Ovary (tissue), 10 donors: ENCODE results near the gene TTLL5. TPM values are rescaled to one million over a fixed set of nuclear protein-coding genes. Genes with fewer than 3 reads are reported as not detected.

Source experiments
- DNase-seq, 5 donors: peaks; one replicate each; pipeline ENCODE4 v3.0.0-alpha.2; 2019 to 2020
- H3K27ac ChIP-seq, 2 donors: fragments of 200-600 bp; one replicate each; pipeline versions ENCODE4 v1.5.1 to v1.8.0; 2019 to 2022
- H3K27me3 ChIP-seq: fragments of 200-600 bp; one replicate; pipeline ENCODE4 v1.8.0; 2022
- H3K36me3 ChIP-seq: fragments of 200-600 bp; sonication (generic); one replicate; pipeline ENCODE4 v1.5.1; 2019
- H3K4me1 ChIP-seq: one replicate; pipeline ENCODE4 v1.8.1; 2013; ENCODE audit warnings: mild to moderate bottlenecking, moderate library complexity; ENCODE audit not compliant: insufficient read depth
- H3K4me3 ChIP-seq: fragments of 200-600 bp; sonication (generic); one replicate; pipeline ENCODE4 v1.5.1; 2017
- H3K9me3 ChIP-seq, 2 donors: fragments of 200-600 bp in 1 of 2; sonication (generic) in 1 of 2; one replicate each; pipeline versions ENCODE4 v1.5.1 to v1.8.1; 2013 to 2019; ENCODE audit warnings: mild to moderate bottlenecking in 1 of 2, moderate library complexity in 1 of 2
- CTCF ChIP-seq, 3 donors: fragments of 450-650 bp in 2 of 3; fragments of 200-600 bp in 1 of 3; IDR thresholded peaks; one replicate each; pipeline versions ENCODE4 v1.5.1 to v1.8.0; 2016 to 2022; ENCODE audit warnings: antibody characterized with exemption in 3 of 3, mild to moderate bottlenecking in 1 of 3
- EP300 ChIP-seq: sonication (generic); formaldehyde crosslinking; IDR thresholded peaks from one replicate; pipeline ENCODE4 v1.6.1; 2017; ENCODE audit warnings: antibody characterized with exemption
- POLR2A ChIP-seq: fragments of 450-650 bp; IDR thresholded peaks from one replicate; pipeline ENCODE4 v1.6.1; 2017; ENCODE audit warnings: antibody characterized with exemption, mild to moderate bottlenecking, moderate library complexity
- WGBS, 3 donors: extraction: QIAGEN DNeasy Blood & Tissue Kit in 1 of 3; methylation state at CpG; one replicate each; pipeline versions ENCODE4 v1.1.5 to v1.1.7; 2013 to 2017; 5-methylcytosine and 5-hydroxymethylcytosine counted together
- intact Hi-C, 4 donors: fragments of 100-400 bp; cut with DNase I; formaldehyde crosslinking; loops; one replicate each; pipeline versions ENCODE4 v1.11.0 to v1.15.1; 2022 to 2023
- long read RNA-seq, 3 donors: library from polyadenylated mRNA in 2 of 3; unstranded in 2 of 3; transcript quantifications; one replicate each; pipeline ENCODE4 v2.0.0 and lab custom pipeline, GENCODE V29; 2021 to 2026
- polyA plus RNA-seq, 2 donors: library from polyadenylated mRNA; stranded (reverse); fragments of 200-250 nt in 1 of 2; fragments of 350-450 nt in 1 of 2; fragmentation: Illumina TruSeq in 1 of 2; extraction: RNeasy Lipid Tissue Mini Kit (QIAGEN cat#74804) in 1 of 2; gene quantifications; one replicate each; pipeline ENCODE4 v1.2.3, GENCODE V29; 2013 to 2014
- total RNA-seq, 7 donors: library from RNA; depleted of rRNA in 2 of 7; stranded (reverse); fragments of >200 nt in 2 of 7; fragmentation: NEBNext Ultra II Directional in 3 of 7; extraction: Animal tissue kit (Norgen Biotek cat#: 25700) in 3 of 7; gene quantifications; one replicate each; pipeline versions ENCODE4 v1.1.0 to v1.2.4, GENCODE V29; 2016 to 2023
- donor health status: DM: no; HTN: no; CAD: no; lungs with moderate emphysema.
- donor health status: DM: no; HTN: no; CAD: no.
- donor health status: Bipolar disorder and iron deficiency.
- donor health status: DM: yes; HTN: yes; CAD: no.
- donor health status: DM: no; HTN: no; CAD: no.
- donor health status: DM: yes; HTN: yes; CAD: no.

Gene TTLL5, protein sequence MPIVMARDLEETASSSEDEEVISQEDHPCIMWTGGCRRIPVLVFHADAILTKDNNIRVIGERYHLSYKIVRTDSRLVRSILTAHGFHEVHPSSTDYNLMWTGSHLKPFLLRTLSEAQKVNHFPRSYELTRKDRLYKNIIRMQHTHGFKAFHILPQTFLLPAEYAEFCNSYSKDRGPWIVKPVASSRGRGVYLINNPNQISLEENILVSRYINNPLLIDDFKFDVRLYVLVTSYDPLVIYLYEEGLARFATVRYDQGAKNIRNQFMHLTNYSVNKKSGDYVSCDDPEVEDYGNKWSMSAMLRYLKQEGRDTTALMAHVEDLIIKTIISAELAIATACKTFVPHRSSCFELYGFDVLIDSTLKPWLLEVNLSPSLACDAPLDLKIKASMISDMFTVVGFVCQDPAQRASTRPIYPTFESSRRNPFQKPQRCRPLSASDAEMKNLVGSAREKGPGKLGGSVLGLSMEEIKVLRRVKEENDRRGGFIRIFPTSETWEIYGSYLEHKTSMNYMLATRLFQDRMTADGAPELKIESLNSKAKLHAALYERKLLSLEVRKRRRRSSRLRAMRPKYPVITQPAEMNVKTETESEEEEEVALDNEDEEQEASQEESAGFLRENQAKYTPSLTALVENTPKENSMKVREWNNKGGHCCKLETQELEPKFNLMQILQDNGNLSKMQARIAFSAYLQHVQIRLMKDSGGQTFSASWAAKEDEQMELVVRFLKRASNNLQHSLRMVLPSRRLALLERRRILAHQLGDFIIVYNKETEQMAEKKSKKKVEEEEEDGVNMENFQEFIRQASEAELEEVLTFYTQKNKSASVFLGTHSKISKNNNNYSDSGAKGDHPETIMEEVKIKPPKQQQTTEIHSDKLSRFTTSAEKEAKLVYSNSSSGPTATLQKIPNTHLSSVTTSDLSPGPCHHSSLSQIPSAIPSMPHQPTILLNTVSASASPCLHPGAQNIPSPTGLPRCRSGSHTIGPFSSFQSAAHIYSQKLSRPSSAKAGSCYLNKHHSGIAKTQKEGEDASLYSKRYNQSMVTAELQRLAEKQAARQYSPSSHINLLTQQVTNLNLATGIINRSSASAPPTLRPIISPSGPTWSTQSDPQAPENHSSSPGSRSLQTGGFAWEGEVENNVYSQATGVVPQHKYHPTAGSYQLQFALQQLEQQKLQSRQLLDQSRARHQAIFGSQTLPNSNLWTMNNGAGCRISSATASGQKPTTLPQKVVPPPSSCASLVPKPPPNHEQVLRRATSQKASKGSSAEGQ (N-terminal part only)
- total RNA-seq (10 to 100 TPM; 23.2 to 34.9 (median 27.3) TPM), polyA plus RNA-seq (10 to 100 TPM; 11.0 to 28.4 TPM)
- long read RNA-seq, donor 1, partial matches to known transcripts, result 3 of 14 reads
- long read RNA-seq, donor 1, other reads (novel, unspliced or antisense), result 10 of 14 reads
- long read RNA-seq, donor 2, partial matches to known transcripts, result 20 of 117 reads
- long read RNA-seq, donor 2, other reads (novel, unspliced or antisense), result 96 of 117 reads
- long read RNA-seq, donor 3, partial matches to known transcripts, result 15 of 34 reads
- long read RNA-seq, donor 3, other reads (novel, unspliced or antisense), result 19 of 34 reads

- no peaks in the 10 kb centered on the region for H3K36me3 ChIP-seq
- no peaks in the 10 kb centered on the region for H3K9me3 ChIP-seq
- peak; percentile 95 to 98 (median 97) for DNase-seq
- 0% methylated on average over 60 of the region's 60 CpGs for WGBS, 3 donors
- peaks cover 5% of the 10 kb centered on the region for H3K4me1 ChIP-seq
- intact Hi-C loops, result no loop called here
- peak; percentile 66 for TF ChIP-seq POLR2A
- no peak for TF ChIP-seq EP300
- no peak for TF ChIP-seq CTCF (IDR thresholded peaks at IDR 0.05)
- H3K27me3 ChIP-seq, result no peaks in the 10 kb centered on the region
- H3K27ac ChIP-seq, result peak within 1 kb of the TSS in 1 of 2 donors; percentile 73
- peak within 1 kb of the TSS; percentile 90 for H3K4me3 ChIP-seq
Observed at GRCh38 chr14:75660630-75661498, at the start of gene TTLL5, which contains the start of gene ERG28. TSS of gene TTLL5 (plus strand) at chr14:75661246. CDS start at chr14:75663150, 1,904 bp downstream. TSS of gene ERG28 (minus strand) at chr14:75660876. CDS start at chr14:75657502, 3,374 bp downstream.

DNA sequence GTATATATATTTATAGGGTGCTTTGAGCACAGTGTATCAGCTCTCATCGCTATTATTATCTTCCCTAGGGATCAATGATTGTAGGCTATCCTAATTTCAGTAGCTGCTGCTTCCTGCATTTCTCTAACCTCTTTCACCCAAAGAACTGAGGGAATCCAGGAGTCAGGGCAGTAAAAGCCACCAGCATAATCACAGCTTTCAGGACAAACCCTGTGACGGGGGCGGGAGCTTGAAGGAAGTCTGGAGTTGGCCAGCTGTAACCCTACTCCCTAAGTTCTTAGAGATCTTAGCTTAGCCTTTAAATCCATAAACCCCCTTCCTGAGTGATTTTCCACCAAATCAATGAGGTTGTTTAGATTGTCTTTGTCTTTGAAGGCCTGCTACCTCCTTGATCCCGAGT, 48.9 kb upstream of the TTLL5 start:
- no peak overlapping the region for H3K27ac ChIP-seq
- H3K9me3 ChIP-seq, result no peaks in the 10 kb centered on the region
- H3K4me3 ChIP-seq, result no peak overlapping the region
- WGBS, 3 donors, result 78 to 88% (median 82%) methylated on average over 4 of the region's 4 CpGs
- H3K27me3 ChIP-seq, result no peaks in the 10 kb centered on the region
- intact Hi-C loops, result no loop called here
- no peak for TF ChIP-seq EP300
- no peak for TF ChIP-seq CTCF (IDR thresholded peaks at IDR 0.05)
- TF ChIP-seq POLR2A, result no peak
- H3K4me1 ChIP-seq, result no peaks in the 10 kb centered on the region
- no peak for DNase-seq
- H3K36me3 ChIP-seq, result no peaks in the 10 kb centered on the region

DNA sequence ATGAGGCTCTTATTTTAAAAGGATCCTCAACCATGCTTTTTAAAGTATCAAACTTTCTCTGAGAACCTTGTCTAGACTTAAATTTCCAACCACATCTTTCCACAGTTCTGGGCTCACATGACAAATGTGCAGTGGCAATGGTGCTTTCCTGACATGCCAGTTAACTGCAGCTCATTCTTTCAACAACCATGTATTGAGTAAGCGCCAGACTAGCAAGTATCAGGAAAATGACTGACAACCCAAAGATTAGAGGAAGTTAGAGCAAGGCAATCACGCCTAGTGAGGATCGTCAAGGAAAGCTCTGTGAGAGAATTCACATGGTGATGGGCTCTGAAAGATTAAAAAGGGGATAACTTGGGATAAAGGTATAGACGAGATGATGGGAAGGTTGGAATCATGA, 46.9 kb upstream of the TTLL5 start:
- Histone ChIP-seq H3K27me3 (no peaks in the 10 kb centered on the region), H3K36me3 (no peaks in the 10 kb centered on the region), H3K4me1 (no peaks in the 10 kb centered on the region), H3K9me3 (no peaks in the 10 kb centered on the region), H3K27ac (no peak overlapping the region), H3K4me3 (no peak overlapping the region)
- 68 to 70% (median 69%) methylated on average over 4 of the region's 4 CpGs for WGBS, 3 donors
- intact Hi-C loops, result no loop called here
- no peak for TF ChIP-seq EP300
- no peak for TF ChIP-seq POLR2A
- TF ChIP-seq CTCF (IDR thresholded peaks at IDR 0.05), result no peak
- no peak for DNase-seq
